Stimulated activated CD4-positive, alpha-beta T cell treated with anti-CD3 and anti-CD28 coated beads, Interleukin-15, amount 100 ng/mL, for 1 hour (primary cell): ENCODE results near the gene ARL2.
A peak's percentile ranks its signal among the peaks of the same experiment; 100 is the strongest.
"Not testable (repeated sequence)": the region's sequence is repeated elsewhere in the genome, so short reads cannot be mapped to it uniquely, and the experiment has no call there.

Source experiments
- DNase-seq, 2 donors: peaks; one replicate each; pipeline ENCODE4 v3.0.0-alpha.2; 2020; ENCODE audit warnings: low read depth in 1 of 2, low spot score in 1 of 2

The ARL2 gene

GRCh38 chr11:65003968-65004367 lies 10.0 kb upstream of the ARL2 start:
- DNase-seq: not testable (repeated sequence)

GRCh38 chr11:65008016-65008415 lies 5.9 kb upstream of the ARL2 start:
- no peak for DNase-seq

- DNase-seq: no peak
Measured at GRCh38 chr11:65008873-65009272, 5.1 kb upstream of the ARL2 start.

- peak; percentile 83 for DNase-seq
Measured at GRCh38 chr11:65013130-65013887, 651 bp upstream of the ARL2 start.

GRCh38 chr11:65014726-65015227 lies 817 bp downstream of the ARL2 start:
- no peak for DNase-seq

- DNase-seq: no peak
Measured at GRCh38 chr11:65016705-65017104, 2.7 kb downstream of the ARL2 start.

- DNase-seq: no peak
Measured at GRCh38 chr11:65017937-65018336, 4.0 kb downstream of the ARL2 start.

- no peak for DNase-seq
Measured at GRCh38 chr11:65019824-65020223, 5.9 kb downstream of the ARL2 start.

- DNase-seq: no peak
Measured at GRCh38 chr11:65021003-65021402, 7.0 kb downstream of the ARL2 start.

- no peak for DNase-seq
Measured at GRCh38 chr11:65021509-65021908, 7.5 kb downstream of the ARL2 start.

- not testable (repeated sequence) for DNase-seq
Measured at GRCh38 chr11:65023502-65023901, 9.5 kb downstream of the ARL2 start.

- DNase-seq: no peak
Measured at GRCh38 chr11:65026810-65027209, 12.8 kb downstream of the ARL2 start.

GRCh38 chr11:65027213-65028067 lies 13.5 kb downstream of the ARL2 start, which contains the start of gene SNX15:
TSS of gene SNX15 (plus strand) at chr11:65027439. CDS start at chr11:65027538, 99 bp downstream.
- DNase-seq: peak; percentile 68 to 82

GRCh38 chr11:65032216-65032615 lies 18.3 kb downstream of the ARL2 start:
- no peak for DNase-seq

GRCh38 chr11:65034423-65034822 lies 20.5 kb downstream of the ARL2 start:
- DNase-seq: no peak

- DNase-seq: no peak
Measured at GRCh38 chr11:65035579-65035978, 21.6 kb downstream of the ARL2 start.

- DNase-seq: no peak
Measured at GRCh38 chr11:65036931-65037330, 23.0 kb downstream of the ARL2 start.

GRCh38 chr11:65040520-65040846 lies 26.5 kb downstream of the ARL2 start:
- no peak for DNase-seq

GRCh38 chr11:65040847-65041622 lies 27.1 kb downstream of the ARL2 start, which contains the start of gene SAC3D1:
TSS of gene SAC3D1 (plus strand) at chr11:65041210. CDS start at chr11:65041293, 83 bp downstream.
- DNase-seq: peak; percentile 71 to 75

GRCh38 chr11:65042891-65043290 lies 28.9 kb downstream of the ARL2 start:
- no peak for DNase-seq

GRCh38 chr11:65043881-65044501 lies 30.0 kb downstream of the ARL2 start:
- DNase-seq: no peak
